HG02759 (cell line): ENCODE measurements around the gene STAT5A.
"Not testable (repeated sequence)": the region's sequence is repeated elsewhere in the genome, so short reads cannot be mapped to it uniquely, and the experiment has no call there.

Source experiments
- ATAC-seq: cut with Tn5 transposase; IDR thresholded peaks from one replicate; pipeline ENCODE4 v1.9.1; 2021; ENCODE audit warnings: mild to moderate bottlenecking, moderate library complexity; ENCODE audit not compliant: unreplicated experiment

Gene STAT5A

DNA sequence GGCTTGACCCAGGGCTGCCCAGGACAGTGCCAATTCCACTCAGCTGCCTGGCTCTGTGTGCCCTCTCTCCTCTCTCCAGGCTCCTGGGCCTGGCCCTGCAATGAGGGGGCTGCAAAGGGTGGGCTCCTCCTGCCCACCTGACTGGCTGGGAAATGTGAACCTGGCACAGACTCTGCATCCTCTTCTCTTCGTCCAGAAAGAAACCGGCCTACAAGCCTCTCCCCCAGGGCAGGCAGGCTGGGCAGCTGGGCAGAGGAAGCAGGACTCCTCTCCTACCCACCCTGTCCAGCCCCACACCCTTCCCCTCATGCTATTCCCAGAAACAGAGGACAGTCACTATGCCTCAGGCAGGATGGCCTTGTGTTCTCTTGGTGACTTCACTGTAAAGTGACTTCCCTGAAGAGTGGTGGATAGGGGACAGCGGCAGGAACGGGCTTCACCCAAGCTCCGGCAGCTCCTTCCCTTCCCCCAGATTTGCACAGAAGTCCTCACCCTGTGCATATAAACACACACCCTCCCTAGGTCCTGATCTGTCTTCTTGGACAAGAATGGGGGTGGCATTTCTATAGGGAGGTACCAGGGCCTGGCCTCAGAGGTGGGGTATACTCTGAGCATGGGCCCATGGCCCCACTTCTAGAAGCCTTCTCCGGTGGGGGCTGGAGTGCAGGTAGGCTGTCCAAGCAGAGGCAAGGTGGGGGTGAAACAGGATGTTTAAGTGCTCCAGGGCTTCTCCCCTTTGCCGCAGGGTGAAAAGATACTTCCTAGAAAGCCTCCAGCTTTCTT, 4.9 kb upstream of the STAT5A start:
- no peak for ATAC-seq

DNA sequence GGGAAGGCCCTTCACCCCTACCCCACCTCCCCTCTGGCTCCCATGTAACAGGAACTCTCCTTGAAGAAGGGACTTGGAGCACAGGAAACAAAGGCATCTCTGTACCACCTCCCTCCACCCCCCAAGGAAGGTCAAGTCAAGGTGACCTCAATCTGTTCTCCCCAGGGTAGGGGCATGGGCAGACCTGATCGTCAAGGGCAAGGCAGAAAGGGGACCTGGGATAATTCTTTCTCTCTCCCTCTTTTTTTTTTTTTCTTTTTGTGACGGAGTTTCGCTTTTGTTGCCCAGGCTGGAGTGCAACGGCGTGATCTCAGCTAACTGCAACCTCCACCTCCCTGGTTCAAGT, 4.3 kb upstream of the STAT5A start:
- no peak for ATAC-seq

- ATAC-seq = no peak
These were observed 3.7 kb upstream of the STAT5A start for GRCh38 chr17:42284566-42284965.

GRCh38 chr17:42285346-42286050, 2.8 kb upstream of the STAT5A start:
- no peak for ATAC-seq

- ATAC-seq = no peak
These were observed 1.7 kb upstream of the STAT5A start for GRCh38 chr17:42286411-42287221.

DNA sequence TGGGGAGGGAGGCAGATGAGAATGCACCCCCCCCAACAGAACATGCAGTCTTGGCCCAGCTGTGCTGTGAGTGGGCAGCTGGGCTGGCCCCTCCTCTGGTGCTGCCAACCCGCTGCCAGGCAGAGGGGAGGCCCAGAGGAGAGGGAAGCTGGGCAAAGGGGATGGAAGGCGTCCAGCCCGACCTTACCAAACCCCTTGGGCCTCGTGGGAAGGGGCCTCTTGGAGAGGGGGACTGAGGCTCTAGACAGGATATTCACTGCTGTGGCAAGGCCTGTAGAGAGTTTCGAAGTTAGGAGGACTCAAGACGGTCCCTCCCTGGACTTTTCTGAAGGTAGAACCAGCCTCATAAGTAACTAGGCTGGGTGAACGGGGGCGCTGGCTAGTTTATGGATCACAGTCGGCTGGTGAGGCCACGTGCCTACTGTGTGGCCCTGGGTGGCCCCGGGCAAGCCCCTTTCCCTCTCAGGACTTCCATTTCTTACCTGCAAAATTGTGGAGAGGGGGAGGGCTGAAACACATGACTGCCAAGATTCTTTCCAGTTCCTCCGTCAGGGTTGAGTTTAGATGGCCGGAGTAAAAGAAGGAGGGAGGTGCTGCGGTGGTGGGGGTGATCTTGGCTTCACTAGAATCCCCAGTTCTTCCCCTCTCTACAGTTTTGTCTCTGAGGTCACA, 857 bp upstream of the STAT5A start:
- ATAC-seq = peak; percentile 23

- peak; percentile 17 for ATAC-seq
These were observed 709 bp downstream of the STAT5A start for GRCh38 chr17:42288803-42289610.

DNA sequence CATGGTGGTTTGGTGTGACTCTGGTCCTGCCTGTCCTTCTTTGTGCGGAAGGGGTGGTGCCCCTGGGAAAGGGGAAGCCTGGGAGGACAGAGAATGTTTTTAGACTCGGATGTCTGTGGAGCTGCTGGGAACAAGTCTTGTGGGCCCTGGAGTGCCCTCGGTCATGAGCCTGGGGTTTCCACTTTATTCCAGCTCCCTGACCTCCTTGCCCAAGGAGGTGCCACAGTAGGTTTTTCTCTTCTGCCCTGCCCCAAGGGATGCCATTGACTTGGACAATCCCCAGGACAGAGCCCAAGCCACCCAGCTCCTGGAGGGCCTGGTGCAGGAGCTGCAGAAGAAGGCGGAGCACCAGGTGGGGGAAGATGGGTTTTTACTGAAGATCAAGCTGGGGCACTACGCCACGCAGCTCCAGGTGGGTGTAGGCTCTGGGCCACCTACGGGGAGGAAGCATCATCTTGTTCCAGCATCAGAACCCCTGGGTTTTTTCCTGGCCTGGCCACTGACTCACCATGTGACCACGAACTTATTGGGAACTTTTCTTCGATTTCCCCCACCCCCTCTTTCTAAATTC, 1.4 kb downstream of the STAT5A start:
- ATAC-seq = no peak

GRCh38 chr17:42290577-42290976, 2.3 kb downstream of the STAT5A start:
- ATAC-seq = no peak

DNA sequence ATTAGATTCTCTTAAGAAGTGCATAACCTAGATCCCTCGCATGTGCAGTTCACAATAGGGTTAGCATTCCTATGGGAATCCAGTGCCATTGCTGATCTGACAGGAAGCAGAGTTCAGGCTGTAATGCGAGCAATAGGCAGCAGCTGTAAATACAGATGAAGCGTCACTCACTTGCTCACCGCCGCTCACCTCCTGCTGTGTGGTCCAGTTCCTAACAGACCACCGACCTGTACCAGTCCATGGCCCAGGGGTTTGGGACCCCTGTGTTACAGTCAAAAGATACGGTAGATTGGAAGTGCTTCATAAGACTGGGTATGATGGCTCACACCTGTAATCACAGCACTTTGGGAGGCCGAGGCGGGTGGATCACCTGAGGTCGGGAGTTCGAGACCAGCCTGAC, 2.8 kb downstream of the STAT5A start:
- ATAC-seq = no peak

GRCh38 chr17:42294469-42295398, 6.4 kb downstream of the STAT5A start:
- no peak for ATAC-seq

- no peak for ATAC-seq
These were observed 7.7 kb downstream of the STAT5A start for GRCh38 chr17:42296012-42296411.

DNA sequence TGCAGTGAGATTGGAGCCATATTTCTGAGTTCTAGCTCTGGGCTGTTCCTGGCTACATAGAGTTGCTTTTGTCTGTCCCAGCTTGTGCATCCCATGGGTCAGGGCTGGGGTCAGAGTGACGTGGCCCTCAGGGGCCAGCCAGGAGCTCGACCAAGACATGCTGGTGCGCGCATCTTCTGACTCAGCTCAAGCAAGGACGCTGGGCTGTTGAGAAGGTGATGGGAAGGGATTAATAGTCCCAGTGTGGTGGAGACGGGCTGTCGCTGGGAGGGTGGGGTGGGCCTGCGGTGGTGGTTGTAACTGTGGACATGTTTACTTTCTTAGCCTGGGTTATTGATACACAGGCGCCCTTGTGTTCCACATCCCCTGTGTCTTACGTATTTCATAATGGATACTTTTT, 9.5 kb downstream of the STAT5A start:
- ATAC-seq = not testable (repeated sequence)

DNA sequence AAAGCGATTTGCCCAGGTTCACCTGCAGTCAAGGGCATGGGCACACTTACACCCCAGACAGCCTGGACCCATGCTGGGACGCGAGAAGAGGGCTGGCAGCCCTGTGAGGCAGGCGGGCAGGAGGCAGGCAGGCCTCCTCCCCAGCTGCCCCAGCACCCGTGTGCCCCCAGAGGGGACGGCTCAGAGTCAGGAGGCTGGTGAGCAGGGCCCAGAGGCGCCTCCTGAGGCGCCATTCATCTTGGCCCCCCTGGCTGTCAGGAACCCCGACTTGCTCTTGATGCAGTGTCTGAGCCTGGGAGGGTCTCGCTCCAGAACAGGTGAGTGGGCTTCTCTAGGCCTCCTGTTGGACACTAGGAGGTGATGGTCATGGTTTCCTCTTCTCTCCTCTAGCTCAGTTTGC, 11.1 kb downstream of the STAT5A start:
- not testable (repeated sequence) for ATAC-seq

- not testable (repeated sequence) for ATAC-seq
These were observed 11.6 kb downstream of the STAT5A start for GRCh38 chr17:42299913-42300312.

DNA sequence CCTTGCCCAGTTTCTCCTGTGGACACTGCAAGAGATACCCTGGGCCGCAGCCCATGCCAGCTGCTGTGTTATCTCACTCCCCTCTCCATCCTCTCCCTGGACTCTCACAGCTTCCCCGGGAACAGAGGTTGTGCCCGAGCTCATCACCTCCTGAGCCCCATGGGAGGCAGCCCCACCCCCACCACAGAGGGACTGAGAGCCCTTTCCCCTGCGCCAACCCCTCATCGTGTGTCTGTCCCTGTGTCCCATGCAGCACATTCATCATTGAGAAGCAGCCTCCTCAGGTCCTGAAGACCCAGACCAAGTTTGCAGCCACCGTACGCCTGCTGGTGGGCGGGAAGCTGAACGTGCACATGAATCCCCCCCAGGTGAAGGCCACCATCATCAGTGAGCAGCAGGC, 12.7 kb downstream of the STAT5A start:
- ATAC-seq = no peak

DNA sequence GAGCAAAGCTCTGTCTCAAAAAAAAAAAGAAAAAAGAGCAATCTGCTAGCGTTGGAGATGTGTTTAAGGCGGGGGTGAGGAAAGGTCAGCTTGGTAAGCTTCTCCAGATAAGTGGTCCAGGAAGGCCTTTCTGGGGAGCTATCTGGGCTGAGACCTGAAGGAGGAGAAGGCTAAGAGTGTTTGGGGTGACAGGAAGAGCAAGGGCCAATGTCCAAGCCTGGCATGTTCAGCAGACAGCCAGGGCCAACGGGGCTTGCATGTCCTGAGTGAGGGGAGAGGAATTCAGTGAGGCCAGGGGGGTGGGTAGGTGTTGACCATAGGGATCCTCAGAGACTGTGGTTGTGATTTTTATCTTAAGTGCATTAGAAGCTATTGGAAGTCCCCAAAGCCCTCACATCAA, 15.4 kb downstream of the STAT5A start:
- no peak for ATAC-seq

GRCh38 chr17:42304187-42305030, 16.1 kb downstream of the STAT5A start:
- ATAC-seq = no peak
